ENCODE data around the gene ZNF787. TPM values are rescaled to one million over a fixed set of nuclear protein-coding genes. Genes with fewer than 3 reads are reported as not detected.
A peak's percentile ranks its signal among the peaks of the same experiment; 100 is the strongest.

The ZNF787 gene
- total RNA-seq, 2 donors from 2014 or later = 6.0 to 11.8 TPM

DNA sequence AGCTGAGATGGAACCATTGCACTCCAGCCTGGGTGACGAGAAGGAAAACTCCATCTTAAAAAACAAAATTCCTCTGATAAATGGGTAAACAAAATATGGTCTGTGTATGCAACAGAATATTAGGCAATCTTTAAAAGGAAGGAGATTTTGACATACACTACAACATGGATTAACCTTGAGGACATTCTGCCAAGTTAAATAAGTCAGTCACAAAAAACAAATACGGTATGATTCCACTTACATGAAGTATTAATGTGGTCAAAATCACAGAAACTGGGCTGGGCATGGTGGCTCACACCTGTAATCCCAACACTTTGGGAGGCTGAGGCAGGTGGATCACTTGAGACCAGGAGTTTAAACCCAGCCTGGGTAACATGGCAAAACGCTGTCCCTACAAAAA, 17.0 kb upstream of the ZNF787 start:
- Histone ChIP-seq H3K4me1 (peaks cover 0 to 24% of the 10 kb centered on the region in 2 donors), H3K27me3 (no peaks in the 10 kb centered on the region), H3K36me3 (no peaks in the 10 kb centered on the region), H3K27ac (no peak overlapping the region), H3K9me3 (no peaks in the 10 kb centered on the region), H3K4me3 (no peak overlapping the region)
- DNase-seq (ENCODE audit: low spot score) = no peak
- TF ChIP-seq, protein P1, sequence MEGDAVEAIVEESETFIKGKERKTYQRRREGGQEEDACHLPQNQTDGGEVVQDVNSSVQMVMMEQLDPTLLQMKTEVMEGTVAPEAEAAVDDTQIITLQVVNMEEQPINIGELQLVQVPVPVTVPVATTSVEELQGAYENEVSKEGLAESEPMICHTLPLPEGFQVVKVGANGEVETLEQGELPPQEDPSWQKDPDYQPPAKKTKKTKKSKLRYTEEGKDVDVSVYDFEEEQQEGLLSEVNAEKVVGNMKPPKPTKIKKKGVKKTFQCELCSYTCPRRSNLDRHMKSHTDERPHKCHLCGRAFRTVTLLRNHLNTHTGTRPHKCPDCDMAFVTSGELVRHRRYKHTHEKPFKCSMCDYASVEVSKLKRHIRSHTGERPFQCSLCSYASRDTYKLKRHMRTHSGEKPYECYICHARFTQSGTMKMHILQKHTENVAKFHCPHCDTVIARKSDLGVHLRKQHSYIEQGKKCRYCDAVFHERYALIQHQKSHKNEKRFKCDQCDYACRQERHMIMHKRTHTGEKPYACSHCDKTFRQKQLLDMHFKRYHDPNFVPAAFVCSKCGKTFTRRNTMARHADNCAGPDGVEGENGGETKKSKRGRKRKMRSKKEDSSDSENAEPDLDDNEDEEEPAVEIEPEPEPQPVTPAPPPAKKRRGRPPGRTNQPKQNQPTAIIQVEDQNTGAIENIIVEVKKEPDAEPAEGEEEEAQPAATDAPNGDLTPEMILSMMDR (IDR thresholded peaks at IDR 0.05) = no peak

DNA sequence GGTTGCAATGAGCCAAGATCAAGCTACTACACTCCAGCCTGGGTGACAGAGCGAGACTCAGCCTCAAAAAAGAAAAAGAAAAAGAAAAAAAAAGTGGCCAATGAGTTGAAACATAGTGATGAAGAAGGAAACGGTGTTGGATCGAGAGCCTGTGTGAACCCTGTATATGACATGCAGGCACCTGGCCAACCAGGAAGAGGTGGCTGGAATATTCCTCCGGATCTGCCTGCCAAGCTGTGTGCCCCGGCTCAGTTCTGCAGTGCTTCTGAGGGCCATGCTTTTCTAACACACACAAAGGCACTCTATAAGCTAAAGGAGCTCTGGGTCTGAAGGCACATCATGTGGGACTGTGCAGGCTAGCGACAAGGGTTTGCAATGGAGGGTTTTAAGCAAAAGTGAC, 16.3 kb upstream of the ZNF787 start:
- H3K4me3 ChIP-seq = no peak overlapping the region
- H3K4me1 ChIP-seq = peaks cover 0 to 19% of the 10 kb centered on the region in 2 donors
- H3K27me3 ChIP-seq = no peaks in the 10 kb centered on the region
- no peak overlapping the region for H3K27ac ChIP-seq
- H3K9me3 ChIP-seq = no peaks in the 10 kb centered on the region
- TF ChIP-seq, protein P1 (IDR thresholded peaks at IDR 0.05) = no peak
- H3K36me3 ChIP-seq = no peaks in the 10 kb centered on the region
- DNase-seq (ENCODE audit: low spot score) = no peak

DNA sequence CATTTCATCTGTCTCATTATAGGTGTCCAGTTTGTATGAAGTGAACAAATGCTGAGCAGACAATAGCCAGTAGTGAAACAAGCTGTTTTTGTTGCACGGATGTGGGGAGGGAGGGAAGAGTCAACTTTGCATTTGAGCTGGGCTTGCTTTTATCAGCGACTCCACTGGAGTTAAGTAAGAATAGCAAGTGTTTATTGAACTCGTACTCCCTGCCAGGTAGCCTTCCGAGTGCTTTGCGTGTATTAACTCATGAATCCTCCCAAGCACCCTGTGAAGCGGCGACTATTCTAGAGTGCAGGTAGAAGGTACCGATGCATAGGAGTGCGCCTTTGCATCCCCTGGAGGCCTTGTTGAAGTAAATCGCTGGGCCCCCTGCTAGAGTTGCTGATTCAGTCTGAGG, 15.3 kb upstream of the ZNF787 start:
- Histone ChIP-seq H3K9me3 (no peaks in the 10 kb centered on the region), H3K4me3 (no peak overlapping the region), H3K27ac (no peak overlapping the region), H3K4me1 (peaks cover 0 to 19% of the 10 kb centered on the region in 2 donors), H3K36me3 (no peaks in the 10 kb centered on the region), H3K27me3 (no peaks in the 10 kb centered on the region)
- no peak for DNase-seq (ENCODE audit: low spot score)
- TF ChIP-seq, protein P1 (IDR thresholded peaks at IDR 0.05) = no peak

DNA sequence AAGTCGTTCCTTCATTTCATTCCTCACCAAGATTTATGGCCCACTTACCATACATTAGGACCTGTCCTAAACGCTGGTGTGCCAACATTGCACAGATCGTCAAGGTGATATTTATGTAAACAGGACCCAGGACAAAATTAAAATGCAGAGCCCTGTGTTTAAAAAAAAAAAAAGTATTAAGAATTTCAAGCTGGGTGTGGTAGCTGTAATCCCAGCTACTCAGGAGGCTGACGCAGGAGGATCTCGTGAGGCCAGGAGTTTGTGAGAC, 13.5 kb upstream of the ZNF787 start:
- TF ChIP-seq, protein P1 (IDR thresholded peaks at IDR 0.05) = no peak
- H3K27me3 ChIP-seq = no peaks in the 10 kb centered on the region
- peaks cover 0 to 12% of the 10 kb centered on the region in 2 donors for H3K4me1 ChIP-seq
- no peak for DNase-seq (ENCODE audit: low spot score)
- no peak overlapping the region for H3K27ac ChIP-seq
- H3K9me3 ChIP-seq = no peaks in the 10 kb centered on the region
- H3K36me3 ChIP-seq = no peaks in the 10 kb centered on the region
- no peak overlapping the region for H3K4me3 ChIP-seq

DNA sequence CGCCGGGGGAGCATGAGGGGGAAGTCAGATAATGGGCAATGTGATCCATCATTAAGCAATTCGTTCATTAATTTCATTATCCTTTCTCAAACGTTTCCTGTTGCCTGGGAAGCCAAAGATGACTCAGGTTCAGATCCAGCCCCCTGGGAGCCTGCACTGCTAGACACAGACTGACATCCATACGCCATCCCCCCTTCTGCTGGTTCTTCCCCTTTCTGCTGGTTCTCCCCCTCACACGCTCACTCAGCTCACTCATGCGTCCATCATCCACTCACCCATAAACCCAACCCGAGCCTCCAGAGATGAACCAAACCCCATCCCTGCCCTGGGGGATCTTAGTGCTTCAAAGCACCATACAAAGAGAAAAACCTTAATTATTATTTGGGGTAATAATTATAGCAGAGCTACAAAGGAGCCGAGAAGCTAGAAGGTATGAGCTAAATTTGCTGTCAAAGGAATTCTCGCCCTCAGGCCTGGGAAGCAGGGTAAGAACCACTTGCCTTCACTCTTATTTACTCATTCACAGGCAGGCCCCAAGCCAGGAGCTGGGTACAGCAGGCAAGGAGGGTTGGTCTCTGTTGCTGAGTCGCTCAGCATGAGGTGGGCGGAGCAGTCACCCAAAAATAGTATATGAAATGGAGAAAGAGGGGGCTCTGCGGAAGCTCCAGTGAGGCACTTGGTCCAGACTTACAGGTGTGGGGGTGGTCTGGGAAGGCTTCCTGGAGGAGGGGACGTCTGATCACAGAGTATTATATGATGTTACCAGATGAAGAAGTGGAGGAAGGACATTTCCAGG, 13.0 kb upstream of the ZNF787 start:
- no peak for DNase-seq (ENCODE audit: low spot score)
- Histone ChIP-seq H3K36me3 (no peaks in the 10 kb centered on the region), H3K4me3 (no peak overlapping the region), H3K27ac (no peak overlapping the region), H3K4me1 (peaks cover 0 to 12% of the 10 kb centered on the region in 2 donors), H3K27me3 (no peaks in the 10 kb centered on the region), H3K9me3 (no peaks in the 10 kb centered on the region)
- TF ChIP-seq, protein P1 (IDR thresholded peaks at IDR 0.05) = no peak

DNA sequence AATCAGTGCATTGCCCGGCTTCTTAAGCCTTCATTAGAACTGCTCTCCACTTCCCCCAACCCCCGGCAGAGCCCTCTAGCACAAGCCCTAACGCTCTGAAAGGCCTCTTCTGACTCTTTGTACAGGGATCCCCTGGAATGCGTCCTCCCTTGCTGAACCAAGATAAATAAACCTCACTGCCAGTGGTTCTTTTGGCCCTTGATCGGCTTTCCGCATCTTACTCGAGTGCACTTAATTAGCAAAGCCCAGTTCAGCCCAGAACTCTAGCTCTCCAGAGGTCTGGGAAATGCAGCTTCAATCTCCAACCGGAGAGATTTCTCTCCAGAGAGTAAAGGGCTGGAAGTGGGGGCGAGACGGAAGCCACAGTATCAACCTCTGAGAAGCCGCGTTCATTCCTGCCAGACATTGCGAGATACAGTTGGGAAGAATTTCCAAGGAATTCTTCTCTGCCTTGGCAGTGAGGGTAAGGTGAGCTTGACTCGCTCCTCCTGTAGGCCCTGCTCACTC, 11.3 kb upstream of the ZNF787 start:
- H3K9me3 ChIP-seq = no peaks in the 10 kb centered on the region
- H3K27me3 ChIP-seq = no peaks in the 10 kb centered on the region
- no peaks in the 10 kb centered on the region for H3K36me3 ChIP-seq
- TF ChIP-seq, protein P1 (IDR thresholded peaks at IDR 0.05) = no peak
- no peak overlapping the region for H3K4me3 ChIP-seq
- H3K4me1 ChIP-seq = peaks cover 0 to 12% of the 10 kb centered on the region in 2 donors
- DNase-seq (ENCODE audit: low spot score) = no peak
- peak overlapping the region; percentile 1 to 44 for H3K27ac ChIP-seq
